ENCODE measurements around the gene RRP9. TPM values are rescaled to one million over a fixed set of nuclear protein-coding genes. Genes with fewer than 3 reads are reported as not detected.

RRP9 gene
- total RNA-seq, 1 donor from 2014 or later = 32.4 TPM

GRCh38 chr3:51944451-51945021, 2.8 kb upstream of the RRP9 start:
- ATAC-seq (ENCODE audit: low read depth) (no peak), DNase-seq (no peak)
- intact Hi-C loops (cut with micrococcal nuclease) = loop anchor here (5.0 kb wide), 1 partner anchor 763 kb away; the partner anchor contains the start of genes GLT8D1 and SPCS1
- Mint-ChIP-seq H3K36me3 (ENCODE audit: low read depth) (peaks cover 8% of the 10 kb centered on the region), H3K9me3 (no peaks in the 10 kb centered on the region), H3K27me3 (no peaks in the 10 kb centered on the region), H3K4me1 (peaks cover 32% of the 10 kb centered on the region), H3K4me3 (no peak overlapping the region), H3K27ac (no peak overlapping the region)
- TF ChIP-seq CTCF (IDR thresholded peaks at IDR 0.05) = no peak
- CTCF ChIA-PET = interaction anchor here (1.0 to 1.1 kb wide), 2 partner anchors 12 to 28 kb away, joined by 3 read pairs; no protein-coding TSS in a partner anchor
- POLR2A ChIA-PET = interaction anchor here (0.6 to 2.3 kb wide), 2 partner anchors 26 to 51 kb away, joined by 4 to 20 read pairs; partner anchors contain the start of gene RPL29

GRCh38 chr3:51943451-51944391, 2.0 kb upstream of the RRP9 start:
- intact Hi-C loops (cut with micrococcal nuclease) = loop anchor here (2.0 to 5.0 kb wide), 3 partner anchors 39 to 764 kb away; partner anchors contain the start of genes ACY1, GLT8D1 and SPCS1
- ChIA-PET POLR2A (interaction anchor here (0.6 to 2.6 kb wide), 6 partner anchors 24 to 309 kb away, joined by 3 to 35 read pairs (median 7); partner anchors contain the start of genes ABHD14A, ABHD14B, ACY1 and RPL29), CTCF (interaction anchor here (1.2 to 2.2 kb wide), 4 partner anchors 29 to 113 kb away, joined by 3 to 27 read pairs (median 6); partner anchors contain the start of genes ABHD14B, DUSP7 and RPL29)
- no peak overlapping the region for H3K4me3 Mint-ChIP-seq
- H3K9me3 Mint-ChIP-seq = no peaks in the 10 kb centered on the region
- no peaks in the 10 kb centered on the region for H3K27me3 Mint-ChIP-seq
- no peak for ATAC-seq (ENCODE audit: low read depth)
- H3K27ac Mint-ChIP-seq = no peak overlapping the region
- peak; percentile 14 for DNase-seq
- peaks cover 38% of the 10 kb centered on the region for H3K4me1 Mint-ChIP-seq
- H3K36me3 Mint-ChIP-seq (ENCODE audit: low read depth) = peaks cover 15% of the 10 kb centered on the region
- no peak for TF ChIP-seq CTCF (IDR thresholded peaks at IDR 0.05)

GRCh38 chr3:51942603-51943450, 1.1 kb upstream of the RRP9 start:
- no peaks in the 10 kb centered on the region for H3K27me3 Mint-ChIP-seq
- TF ChIP-seq CTCF (IDR thresholded peaks at IDR 0.05) = no peak
- peak overlapping the region; percentile 77 for H3K27ac Mint-ChIP-seq
- DNase-seq = peak; percentile 34
- CTCF ChIA-PET = interaction anchor here (0.6 to 2.2 kb wide), 8 partner anchors 10 to 114 kb away, joined by 3 to 27 read pairs (median 4); partner anchors contain the start of genes ABHD14B, DUSP7, PCBP4 and RPL29
- intact Hi-C loops (cut with micrococcal nuclease) = loop anchor here (1.0 to 5.0 kb wide), 12 partner anchors 13 to 764 kb away; partner anchors contain the start of genes ABHD14B, ACY1, GLT8D1 and MANF
- no peaks in the 10 kb centered on the region for H3K9me3 Mint-ChIP-seq
- peaks cover 38% of the 10 kb centered on the region for H3K4me1 Mint-ChIP-seq
- peaks cover 23% of the 10 kb centered on the region for H3K36me3 Mint-ChIP-seq (ENCODE audit: low read depth)
- peak overlapping the region; percentile 90 for H3K4me3 Mint-ChIP-seq
- POLR2A ChIA-PET = interaction anchor here (0.5 to 2.6 kb wide), 11 partner anchors 10 to 443 kb away, joined by 3 to 35 read pairs (median 4); partner anchors contain the start of genes ABHD14A, ABHD14B, ACY1 and DCAF1
- ATAC-seq (ENCODE audit: low read depth) = peak; percentile 9

- intact Hi-C loops (cut with micrococcal nuclease) = loop anchor here (5.0 kb wide), 1 partner anchor 766 kb away; the partner anchor contains the start of genes GLT8D1 and SPCS1
- no peak for ATAC-seq (ENCODE audit: low read depth)
- Mint-ChIP-seq H3K27ac (peak overlapping the region; percentile 35), H3K36me3 (ENCODE audit: low read depth) (peaks cover 33% of the 10 kb centered on the region), H3K27me3 (no peaks in the 10 kb centered on the region), H3K9me3 (no peaks in the 10 kb centered on the region), H3K4me3 (peak overlapping the region; percentile 90), H3K4me1 (peaks cover 38% of the 10 kb centered on the region)
- ChIA-PET POLR2A (interaction anchor here (0.6 to 2.6 kb wide), 8 partner anchors 8 to 556 kb away, joined by 3 to 35 read pairs (median 4); partner anchors contain the start of genes ABHD14A, ABHD14B, MANF and PCBP4), CTCF (interaction anchor here (0.7 to 2.2 kb wide), 6 partner anchors 31 to 179 kb away, joined by 3 to 27 read pairs (median 4); partner anchors contain the start of genes ABHD14B, ACY1 and DUSP7)
- TF ChIP-seq CTCF (IDR thresholded peaks at IDR 0.05) = no peak
- no peak for DNase-seq
These were observed 274 bp downstream of the RRP9 start for GRCh38 chr3:51941463-51941797.
